C4-2B (cell line): ENCODE measurements around the gene FRMD4B.
"Not testable (repeated sequence)": the region's sequence is repeated elsewhere in the genome, so short reads cannot be mapped to it uniquely, and the experiment has no call there.

ENCODE experiments used
- H3K27ac ChIP-seq: fragments of 450-650 bp; 2 replicates; pipeline ENCODE4 v1.5.1; 2017
- ZFX ChIP-seq: fragments of 450-650 bp; IDR thresholded peaks from 2 replicates; pipeline ENCODE4 v1.6.1; 2017
- TF ChIP-seq, protein P1 (sequence below): fragments of 450-650 bp; conservative IDR thresholded peaks from 2 replicates; pipeline ENCODE4 v1.5.1; 2017; ENCODE audit warnings: mild to moderate bottlenecking

FRMD4B gene

DNA sequence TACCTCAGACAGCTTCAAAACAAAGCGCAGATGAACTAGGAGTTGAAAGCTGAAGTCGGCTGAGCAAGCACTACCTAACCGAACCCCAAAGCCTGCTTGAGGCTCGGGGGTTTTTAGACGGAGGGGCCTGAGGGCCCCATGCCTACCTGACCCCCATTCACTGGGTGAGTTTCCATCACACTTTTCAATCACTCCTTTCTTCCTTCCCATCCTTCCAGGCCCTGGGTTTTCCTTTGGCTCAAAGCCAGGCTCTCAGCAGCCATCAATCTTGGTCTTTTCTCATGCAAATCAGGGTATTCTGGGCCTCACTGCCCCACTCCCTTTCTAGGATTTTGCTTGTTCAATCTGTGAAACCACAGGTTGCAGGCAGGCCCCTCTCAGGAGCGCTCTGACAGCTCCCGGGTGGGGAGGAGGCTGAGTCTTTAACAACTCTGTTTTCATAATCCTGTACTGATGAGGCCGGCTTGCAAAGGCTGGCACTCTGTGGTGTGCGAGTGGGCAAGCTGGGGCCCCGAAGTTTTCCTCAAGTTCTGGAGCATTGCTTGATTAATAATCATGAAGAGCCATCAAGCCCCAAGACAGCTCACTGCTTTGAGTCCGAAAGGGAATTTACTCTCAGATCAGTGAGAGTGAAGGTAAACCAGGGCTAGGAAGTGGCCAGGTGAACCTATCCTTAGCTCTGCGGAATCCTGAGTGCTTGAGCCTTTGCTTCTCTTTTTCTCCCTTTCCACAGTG, 97.6 kb downstream of the FRMD4B start:
- TF ChIP-seq, protein P1, sequence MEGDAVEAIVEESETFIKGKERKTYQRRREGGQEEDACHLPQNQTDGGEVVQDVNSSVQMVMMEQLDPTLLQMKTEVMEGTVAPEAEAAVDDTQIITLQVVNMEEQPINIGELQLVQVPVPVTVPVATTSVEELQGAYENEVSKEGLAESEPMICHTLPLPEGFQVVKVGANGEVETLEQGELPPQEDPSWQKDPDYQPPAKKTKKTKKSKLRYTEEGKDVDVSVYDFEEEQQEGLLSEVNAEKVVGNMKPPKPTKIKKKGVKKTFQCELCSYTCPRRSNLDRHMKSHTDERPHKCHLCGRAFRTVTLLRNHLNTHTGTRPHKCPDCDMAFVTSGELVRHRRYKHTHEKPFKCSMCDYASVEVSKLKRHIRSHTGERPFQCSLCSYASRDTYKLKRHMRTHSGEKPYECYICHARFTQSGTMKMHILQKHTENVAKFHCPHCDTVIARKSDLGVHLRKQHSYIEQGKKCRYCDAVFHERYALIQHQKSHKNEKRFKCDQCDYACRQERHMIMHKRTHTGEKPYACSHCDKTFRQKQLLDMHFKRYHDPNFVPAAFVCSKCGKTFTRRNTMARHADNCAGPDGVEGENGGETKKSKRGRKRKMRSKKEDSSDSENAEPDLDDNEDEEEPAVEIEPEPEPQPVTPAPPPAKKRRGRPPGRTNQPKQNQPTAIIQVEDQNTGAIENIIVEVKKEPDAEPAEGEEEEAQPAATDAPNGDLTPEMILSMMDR = no peak
- TF ChIP-seq ZFX = no peak
- no peak overlapping the region for H3K27ac ChIP-seq

- TF ChIP-seq ZFX = no peak
- TF ChIP-seq, protein P1 = no peak
- no peak overlapping the region for H3K27ac ChIP-seq
Measured at GRCh38 chr3:69283913-69284611, 101.8 kb downstream of the FRMD4B start.

DNA sequence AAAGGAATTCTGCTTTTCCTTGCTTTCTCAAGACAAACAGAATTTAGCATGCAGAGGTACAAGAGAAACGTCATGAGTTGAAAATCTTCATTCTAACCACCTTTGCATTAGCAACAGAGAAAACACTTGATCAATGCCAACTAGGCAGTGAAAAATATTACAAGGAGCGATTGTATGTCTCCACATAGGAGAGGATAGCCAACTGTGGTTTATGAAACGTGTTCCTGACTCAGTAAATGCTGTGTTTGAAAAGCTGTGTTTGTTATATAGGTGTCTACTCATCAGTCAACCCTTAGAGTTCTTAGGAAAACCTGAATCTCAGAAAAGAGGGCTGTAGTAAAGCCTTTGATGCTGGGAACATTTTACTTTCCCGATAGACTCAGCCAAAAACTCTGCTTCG, 102.4 kb downstream of the FRMD4B start:
- H3K27ac ChIP-seq = no peak overlapping the region
- TF ChIP-seq, protein P1 = no peak
- no peak for TF ChIP-seq ZFX

DNA sequence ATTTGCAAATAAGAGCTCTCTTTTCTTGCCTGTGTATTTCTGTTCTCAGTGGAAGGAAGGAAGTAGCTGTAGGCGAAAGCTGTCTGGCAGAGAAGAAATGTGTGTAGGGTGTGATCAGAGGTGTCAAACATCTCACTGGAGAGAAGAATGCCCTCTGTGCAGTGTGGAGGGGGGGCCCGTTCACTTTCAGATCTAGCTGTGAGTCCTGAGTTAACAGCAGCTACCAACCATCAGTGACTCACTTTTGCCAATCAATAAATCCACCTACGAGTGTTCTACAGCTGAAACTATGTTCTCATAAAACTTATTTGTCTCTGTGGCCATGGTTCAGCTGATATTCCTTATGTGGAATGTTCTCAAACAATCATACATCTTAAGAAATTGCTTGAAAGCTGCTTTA, 103.7 kb downstream of the FRMD4B start:
- TF ChIP-seq ZFX = no peak
- TF ChIP-seq, protein P1 = no peak
- no peak overlapping the region for H3K27ac ChIP-seq

DNA sequence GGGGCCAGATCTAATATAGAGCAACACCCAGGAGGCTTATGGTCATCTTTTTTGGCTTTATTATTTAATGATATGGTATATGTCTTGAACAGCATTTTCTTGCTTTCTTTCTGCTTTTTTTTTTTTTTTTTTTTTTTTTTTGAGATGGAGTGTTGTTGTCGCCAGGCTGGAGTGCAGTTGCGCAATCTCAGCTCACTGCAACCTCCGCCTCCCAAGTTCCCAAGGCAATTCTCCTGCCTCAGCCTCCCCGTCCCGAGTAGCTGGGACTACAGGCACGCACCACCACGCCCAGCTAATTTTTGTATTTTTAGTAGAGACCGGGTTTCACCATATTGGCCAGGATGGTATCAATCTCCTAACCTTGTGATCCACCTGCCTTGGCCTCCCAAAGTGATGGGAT, 108.5 kb downstream of the FRMD4B start:
- H3K27ac ChIP-seq = not testable (repeated sequence)

GRCh38 chr3:69276884-69277283, 109.0 kb downstream of the FRMD4B start:
- no peak overlapping the region for H3K27ac ChIP-seq

DNA sequence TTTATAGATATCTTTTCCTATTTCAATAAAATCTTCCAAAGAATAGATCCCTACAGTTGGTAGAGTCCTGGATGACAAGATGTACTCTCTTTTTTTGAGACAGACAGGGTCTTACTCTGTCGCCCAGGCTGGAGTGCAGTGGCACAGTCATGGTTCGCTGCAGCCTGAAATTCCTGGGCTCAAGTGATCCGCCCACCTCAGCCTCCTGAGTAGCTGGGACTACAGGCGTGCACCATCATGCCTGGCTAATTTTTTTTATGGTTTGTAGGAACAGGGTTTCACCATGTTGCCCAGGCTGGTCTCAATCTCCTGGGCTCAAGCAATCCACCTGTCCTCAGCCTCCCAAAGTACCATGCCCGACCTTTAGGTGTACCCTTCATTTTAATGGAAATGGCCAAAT, 109.7 kb downstream of the FRMD4B start:
- H3K27ac ChIP-seq = not testable (repeated sequence)

More at GRCh38 chr3:69276884-69277283, 109.0 kb downstream of the FRMD4B start:
- no peak for TF ChIP-seq ZFX
- TF ChIP-seq, protein P1 = no peak

DNA sequence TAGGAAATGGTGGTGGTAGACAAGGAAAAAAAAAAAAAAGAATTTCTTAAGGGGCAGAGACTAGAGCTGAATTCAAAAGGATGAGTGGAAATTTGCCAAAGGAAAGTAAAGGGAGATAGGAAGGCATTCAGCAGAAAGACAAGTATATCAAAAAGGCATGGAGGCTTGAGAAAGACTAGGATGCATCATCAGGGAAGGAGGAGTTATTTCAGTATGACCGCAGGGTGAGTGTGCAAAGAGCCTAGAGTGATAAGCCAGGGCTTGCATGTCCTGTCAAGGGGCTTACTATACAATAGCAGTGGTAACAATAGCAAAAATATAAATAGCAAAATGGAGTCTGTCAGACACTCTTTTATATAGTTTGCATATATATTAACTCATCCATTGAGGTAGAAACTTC, 112.0 kb downstream of the FRMD4B start:
- H3K27ac ChIP-seq = no peak overlapping the region
- TF ChIP-seq ZFX = no peak
- TF ChIP-seq, protein P1 = no peak
